C4-2B (cell line): ENCODE data around the gene ARHGEF1.

Experiments used
- CTCF ChIP-seq: fragments of 450-650 bp; conservative IDR thresholded peaks from 2 replicates; pipeline ENCODE4 v1.5.1; 2017; ENCODE audit warnings: mild to moderate bottlenecking
- ZFX ChIP-seq: fragments of 450-650 bp; IDR thresholded peaks from 2 replicates; pipeline ENCODE4 v1.6.1; 2017

GRCh38 chr19:41929536-41930071 is 46.6 kb downstream of the ARHGEF1 start:
- TF ChIP-seq CTCF (no peak), ZFX (no peak)
